GM19455 (cell line): Measurements from ENCODE around the gene CASQ1.

Source experiments
- ATAC-seq: cut with Tn5 transposase; IDR thresholded peaks from one replicate; pipeline ENCODE4 v1.9.1; 2021; ENCODE audit not compliant: unreplicated experiment

CASQ1 gene

DNA sequence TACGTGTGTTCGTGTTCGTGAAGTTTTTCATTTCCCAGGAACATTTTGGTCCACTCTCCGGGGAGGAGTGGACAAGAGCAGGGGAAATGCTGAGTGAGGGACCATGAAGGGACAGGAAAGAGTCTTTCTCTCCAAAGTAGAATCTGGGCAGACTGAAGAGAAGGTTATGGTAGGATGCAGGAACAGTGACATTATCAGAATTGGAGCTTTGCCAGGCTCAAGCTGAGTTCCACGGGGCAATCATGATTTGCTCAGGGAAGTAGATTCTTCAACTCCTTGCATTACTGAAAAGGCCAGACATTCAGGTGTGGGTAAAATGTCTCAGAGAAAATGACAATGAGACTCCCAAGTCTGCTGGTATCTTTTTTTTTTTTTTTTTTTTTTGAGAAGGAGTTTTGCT lies 22.4 kb upstream of the CASQ1 start:
- ATAC-seq, result no peak

DNA sequence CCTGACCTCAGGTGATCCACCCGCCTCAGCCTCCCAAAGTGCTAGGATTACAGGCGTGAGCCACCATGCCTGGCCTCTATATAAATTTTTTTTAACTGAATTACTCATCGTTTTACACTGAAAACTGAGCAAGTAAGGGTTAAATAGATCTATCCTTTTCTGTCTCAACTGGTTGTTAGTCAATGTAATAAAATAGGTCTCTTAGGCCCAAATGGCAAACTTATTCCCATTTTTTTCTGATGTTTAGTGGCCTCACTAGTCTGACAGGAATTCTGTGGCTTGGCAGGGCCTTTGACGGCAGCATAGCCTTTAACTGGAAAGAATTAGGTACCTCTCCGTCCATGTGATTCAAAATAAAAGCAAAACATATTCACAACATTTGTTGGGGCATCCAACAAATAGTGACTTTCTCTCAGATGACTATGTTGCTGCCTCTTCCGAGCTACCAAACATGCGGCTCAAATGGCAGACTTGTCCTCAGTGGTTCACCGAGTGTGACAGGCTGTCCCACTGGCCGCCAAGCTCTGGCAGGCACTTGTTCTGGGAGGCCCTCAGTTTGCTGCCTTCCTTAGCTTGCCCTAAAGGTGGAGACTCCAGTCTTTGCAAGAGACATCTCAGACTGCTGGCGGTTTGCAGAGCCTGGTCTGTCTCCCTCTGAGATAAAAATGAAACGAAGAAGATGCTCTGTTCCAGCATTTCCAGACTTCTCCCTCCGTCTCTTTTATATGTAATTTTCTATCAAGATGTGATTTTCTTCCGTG lies 21.6 kb upstream of the CASQ1 start:
- no peak for ATAC-seq

DNA sequence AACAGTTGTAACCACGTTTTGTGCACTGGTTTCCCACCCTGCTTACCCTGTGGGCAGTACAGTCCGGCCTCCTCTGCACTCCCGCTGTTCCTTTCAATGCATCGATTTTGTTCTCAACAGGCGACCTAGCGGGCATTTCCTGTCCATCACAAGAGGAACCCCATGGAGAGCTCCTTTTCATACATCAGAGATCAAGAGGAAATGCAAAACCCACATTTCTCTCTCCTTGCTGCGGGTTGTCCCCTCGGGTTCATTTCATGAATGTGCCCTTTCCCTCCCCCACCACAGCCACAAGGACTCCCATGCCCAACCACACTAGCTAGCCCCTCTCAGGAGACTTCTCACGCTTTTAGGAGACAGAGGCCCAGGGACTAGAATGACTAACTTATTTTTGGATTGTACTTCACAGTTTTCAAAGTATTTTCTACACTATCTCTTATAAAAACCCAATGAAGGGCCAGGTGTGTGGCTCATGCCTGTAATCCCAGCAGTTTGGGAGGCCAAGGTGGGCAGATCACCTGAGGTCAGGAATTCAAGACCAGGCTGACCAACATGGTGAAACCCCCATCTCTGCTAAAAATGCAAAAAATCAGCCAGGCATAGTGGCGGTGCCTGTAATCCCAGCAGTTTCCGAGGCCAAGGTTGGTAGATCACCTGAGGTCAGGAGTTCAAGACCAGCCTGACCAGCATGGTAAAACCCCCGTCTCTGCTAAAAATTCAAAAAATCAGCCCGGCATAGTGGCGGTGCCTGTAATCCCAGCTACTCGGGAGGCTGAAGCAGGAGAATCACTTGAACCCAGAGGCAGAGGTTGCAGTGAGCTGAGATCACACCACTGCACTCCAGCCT lies 20.6 kb upstream of the CASQ1 start:
- peak; percentile 75 for ATAC-seq

DNA sequence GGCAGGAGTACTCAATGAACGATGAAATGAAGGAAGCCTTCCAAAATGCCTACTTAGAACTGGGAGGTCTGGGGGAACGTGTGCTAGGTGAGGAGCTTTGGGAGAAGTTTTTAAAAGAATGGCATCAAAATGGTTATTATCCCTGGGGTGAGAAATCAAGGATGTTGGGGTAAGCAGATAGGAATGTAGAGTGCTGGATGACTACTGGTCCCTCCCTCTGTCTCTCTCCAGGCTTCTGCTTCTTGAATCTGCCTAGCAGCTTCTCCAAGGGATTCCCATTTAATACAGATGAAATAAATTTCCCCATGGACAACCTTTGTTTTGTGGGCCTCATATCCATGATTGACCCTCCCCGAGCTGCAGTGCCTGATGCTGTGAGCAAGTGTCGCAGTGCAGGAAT lies 19.0 kb upstream of the CASQ1 start:
- ATAC-seq, result no peak

DNA sequence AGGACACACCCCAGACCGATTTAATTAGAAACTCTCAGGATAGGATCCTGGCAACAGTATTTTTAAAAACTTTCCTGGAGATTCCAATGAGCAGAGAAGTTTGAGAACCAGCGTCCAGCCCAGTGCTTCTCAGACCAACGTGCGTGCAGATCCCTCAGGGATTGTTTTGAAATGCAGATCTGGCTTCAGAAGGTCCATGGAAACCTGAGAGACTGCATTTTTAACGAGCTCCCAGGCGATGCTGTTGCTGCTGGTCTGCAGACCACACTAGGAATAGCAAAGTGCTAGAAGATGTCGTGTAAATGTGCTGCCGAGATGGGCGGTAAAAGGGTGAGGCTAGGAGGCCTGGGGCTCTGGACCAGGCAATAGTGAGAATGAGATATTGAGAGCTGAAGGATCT lies 18.4 kb upstream of the CASQ1 start:
- no peak for ATAC-seq

DNA sequence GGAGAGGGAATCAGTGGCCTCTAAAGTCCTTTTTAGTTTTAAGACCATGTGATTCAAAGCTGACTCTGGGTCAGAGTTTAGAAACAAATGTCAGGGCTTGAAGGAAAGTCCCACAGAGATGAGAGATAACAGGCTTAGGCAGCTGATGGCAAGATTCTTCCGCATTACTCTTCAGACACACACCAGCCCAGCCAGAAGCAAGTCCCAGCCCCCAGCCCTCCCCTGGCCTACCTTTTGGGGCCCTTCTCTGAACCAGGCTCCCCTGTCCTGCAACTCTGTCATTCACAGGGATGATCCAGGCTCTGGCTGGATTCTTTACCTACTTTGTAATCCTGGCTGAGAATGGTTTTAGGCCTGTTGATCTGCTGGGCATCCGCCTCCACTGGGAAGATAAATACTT lies 13.1 kb upstream of the CASQ1 start:
- no peak for ATAC-seq

DNA sequence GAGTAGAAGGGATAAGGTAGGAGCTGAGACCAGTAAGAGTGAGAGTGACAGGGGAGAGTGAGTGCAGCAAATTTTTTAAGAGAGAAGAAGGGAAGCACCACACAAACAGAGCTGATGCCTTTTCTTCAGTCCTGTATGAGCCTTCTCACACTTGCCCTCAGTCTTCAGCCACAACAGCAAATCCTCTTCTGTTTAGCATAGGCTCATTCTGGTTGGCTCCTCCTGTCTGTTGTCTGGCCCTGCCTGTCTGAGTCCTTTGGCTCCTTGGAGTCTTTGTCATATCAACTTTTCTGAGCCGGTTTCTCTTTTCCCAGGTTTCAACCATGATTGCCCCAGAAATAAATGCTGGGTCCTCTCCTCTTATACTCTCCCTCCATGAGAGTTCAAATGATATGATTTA lies 12.7 kb upstream of the CASQ1 start:
- ATAC-seq, result no peak

DNA sequence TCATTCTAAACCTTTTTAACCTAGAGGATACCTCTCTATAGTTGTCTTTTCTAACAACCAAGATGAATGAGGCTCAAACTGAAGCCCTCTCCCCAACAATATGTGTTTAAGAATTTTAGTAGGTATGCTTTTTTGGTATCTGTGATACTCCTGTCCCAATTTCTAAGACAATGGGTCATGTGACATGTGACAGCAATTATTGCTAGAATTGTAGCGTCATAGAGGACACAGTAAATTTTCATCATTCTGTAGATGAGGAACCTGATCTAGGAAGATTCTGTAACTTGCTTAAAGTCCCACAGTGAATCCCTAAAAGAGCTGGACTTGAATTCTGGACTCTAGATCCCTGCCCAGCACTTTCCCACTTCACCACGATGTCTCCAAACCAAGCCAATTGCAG lies 11.6 kb upstream of the CASQ1 start:
- no peak for ATAC-seq

DNA sequence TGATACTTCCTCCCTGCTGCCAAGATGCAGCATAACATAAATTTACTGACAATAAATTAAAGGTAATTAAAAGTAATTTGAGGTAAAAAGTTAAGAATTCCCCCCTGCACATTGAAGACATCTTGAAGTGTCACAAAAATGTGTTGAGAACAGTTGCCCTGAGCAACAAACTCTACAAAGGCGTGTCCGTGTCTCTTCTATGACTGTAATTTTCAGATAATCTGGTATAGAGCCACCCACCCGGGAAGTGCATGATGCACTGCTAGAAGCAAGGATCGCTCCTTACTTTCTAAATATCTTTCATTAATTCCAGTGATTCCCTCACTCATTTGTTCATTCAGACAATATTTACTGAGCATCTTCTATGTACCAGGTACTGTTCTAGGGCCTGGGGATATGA lies 11.0 kb upstream of the CASQ1 start:
- ATAC-seq, result no peak

DNA sequence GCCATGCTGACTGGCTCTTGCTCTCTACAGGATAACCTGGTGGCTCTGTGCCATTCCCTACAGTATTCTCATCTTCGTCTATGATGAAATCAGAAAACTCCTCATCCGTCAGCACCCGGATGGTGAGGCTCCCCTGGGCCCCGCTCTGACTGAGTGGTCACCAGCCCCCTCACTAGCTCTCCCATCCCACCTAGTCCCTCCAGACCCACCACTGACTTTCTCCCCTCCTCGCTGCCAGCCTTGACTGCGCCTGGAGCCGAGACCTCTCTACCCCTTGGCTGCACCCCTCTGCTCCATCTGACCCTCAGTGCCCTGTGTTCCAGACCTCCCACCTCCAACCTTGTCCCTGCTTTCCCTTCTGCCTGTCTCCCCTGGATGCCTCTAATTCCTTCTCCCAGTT lies 4.1 kb upstream of the CASQ1 start:
- ATAC-seq, result no peak

DNA sequence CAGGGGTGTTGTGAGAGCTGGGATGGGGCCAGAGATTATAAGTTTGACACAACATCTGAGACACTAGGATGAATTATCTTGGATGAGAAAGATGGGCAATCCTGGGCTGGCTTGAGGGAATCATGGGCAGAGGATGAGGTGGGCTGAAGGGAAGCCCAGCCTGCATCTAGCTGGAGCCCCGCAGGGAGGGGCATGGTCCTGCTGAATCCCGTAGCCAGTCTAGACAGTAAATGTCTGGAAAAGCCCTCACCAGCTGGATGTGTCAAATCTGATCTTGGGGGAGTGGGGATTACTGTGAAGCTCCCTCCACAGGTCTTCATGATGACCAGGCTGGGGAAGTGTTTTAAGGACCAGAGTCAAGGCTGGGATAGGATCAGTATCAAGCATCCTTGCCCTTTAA lies 3.6 kb upstream of the CASQ1 start:
- ATAC-seq, result no peak

DNA sequence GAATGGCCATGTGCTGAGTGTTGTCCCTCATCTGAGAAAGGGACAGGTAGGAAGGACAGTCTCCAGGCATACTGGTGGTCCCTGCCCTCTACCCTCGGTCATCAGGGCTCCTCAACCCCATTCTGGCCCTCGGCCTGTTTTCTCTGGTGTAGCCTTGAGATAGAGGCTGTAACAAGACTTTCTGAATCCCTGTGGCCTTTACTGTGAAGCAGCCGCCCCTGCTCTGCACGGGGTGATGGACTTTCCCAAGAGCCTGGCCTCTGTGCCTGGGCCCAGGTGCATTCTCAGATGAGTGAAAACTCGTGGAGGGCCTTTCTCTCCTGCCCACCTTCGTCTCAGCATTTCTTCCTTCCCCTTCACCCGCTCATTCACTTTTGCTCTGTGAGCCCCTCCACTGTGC lies 3.0 kb upstream of the CASQ1 start:
- ATAC-seq, result no peak

DNA sequence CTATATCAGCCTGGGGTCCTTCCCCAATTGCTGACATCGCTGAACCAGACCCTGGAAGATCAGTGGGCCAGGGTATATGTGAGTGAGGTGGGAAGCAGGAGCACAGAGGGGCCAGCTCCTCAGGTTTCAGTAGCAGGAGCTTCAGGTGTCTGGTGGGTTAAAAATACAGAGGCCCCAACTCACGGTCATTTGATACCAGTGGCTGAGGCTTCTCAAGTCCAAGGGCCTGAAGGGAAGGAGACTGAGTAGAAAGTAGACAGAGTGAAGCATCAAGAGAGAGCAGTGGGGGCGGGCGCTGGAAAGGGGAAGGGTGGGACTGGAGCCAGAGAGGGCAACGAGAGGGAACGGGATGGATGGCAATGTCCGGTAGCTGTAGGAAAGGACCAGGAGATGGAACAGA lies 2.0 kb upstream of the CASQ1 start:
- no peak for ATAC-seq

DNA sequence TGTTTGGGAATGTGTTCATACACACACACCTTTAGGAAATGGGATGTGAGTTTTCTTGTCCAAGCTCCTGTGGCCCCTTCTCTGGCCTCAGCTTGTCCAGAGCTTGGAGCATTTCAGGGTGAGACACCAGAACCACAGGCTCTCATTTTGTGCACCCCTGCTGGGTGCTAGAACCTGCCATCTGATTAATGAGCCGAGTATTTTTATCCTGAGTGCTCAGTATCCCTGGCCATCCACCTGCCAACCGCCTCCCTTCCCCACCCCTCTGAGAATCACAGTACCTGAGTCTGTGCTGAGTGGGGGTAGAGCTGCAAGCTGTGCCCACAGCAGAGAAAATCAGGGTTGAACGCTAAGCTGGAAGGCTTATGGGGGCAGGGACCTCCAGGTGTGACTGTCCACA lies 1.4 kb downstream of the CASQ1 start:
- no peak for ATAC-seq

DNA sequence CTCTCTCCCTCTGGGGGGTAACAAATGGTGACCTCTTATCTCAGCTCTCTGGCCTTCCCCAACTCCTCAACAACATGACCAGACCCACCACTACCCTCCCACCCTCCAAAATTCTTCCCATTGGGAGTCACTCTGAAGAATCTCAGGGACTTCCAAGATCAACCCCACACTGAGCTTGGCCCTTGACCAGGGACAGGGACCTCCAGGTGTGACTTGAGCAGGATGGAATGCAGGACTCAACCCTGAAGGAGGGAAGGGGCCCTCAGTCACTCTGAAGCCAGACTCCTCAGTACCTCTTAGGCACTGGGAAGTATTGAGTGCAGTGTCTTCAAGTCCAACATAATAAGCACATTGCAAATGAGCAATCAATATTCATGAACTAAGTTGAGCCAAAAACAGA lies 1.9 kb downstream of the CASQ1 start:
- no peak for ATAC-seq

DNA sequence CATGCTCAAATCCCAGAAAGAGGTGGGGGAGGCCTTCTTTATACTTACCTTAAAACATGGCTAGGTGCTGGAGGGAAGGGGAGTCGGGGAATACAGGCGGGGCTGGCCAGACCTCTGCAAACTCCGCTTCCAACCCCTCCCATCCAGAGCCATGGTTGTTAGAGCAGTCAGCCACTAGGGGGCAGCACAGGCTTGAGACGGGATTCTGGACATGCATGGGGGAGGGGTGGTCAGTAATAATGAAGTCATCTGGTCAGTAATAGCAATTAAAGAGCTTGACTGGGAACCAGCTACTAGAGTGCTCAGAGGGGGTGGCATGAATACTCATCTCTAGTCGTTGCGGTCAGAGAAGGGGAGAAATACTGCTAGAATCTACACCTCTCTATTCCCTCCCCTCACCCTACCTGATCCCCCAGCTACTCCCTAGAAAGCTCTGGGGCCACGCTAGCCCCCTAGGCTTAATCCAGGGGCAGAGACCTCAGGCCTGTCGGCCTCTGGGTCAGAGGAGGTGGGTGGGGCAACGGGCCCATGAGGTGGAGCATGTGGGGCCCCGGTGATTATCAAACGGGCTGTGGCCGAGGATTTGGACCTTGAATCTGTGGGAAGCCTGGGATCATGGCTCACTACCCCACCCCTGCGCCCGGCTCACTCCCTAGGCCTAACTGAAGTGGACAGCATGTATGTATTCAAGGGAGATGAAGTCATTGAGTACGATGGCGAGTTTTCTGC lies 2.9 kb downstream of the CASQ1 start:
- ATAC-seq, result no peak

DNA sequence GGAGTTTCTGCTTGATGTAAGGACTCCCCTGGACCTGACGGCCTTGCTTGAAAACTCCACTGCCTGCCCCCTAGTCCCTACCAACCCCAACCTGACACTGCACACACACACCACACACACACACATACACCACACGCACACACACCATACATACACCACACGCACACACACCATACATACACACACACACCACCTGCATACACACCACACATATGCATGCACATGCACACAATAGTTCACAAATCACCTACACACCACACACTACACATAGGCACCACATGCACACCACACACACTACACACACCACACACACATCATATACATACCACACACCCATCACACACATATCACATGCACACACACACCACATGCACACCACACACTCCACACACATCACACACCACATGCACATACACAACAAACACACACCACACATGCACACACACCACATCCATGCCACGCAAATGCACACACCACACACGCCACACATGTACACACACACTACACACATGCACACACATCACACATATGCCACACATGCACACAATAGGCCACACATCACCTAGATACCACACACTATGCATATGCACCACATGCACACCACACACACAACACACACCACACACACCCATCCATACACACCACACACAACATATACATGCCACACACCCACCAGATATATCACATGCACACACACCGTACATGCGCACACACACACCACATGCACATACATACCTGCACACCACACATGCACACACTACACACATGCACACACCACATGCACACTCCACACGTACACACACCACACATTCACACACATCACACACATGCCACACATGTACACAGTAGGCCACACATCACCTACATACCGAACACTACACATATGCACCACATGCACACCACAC lies 3.7 kb downstream of the CASQ1 start:
- ATAC-seq, result no peak

DNA sequence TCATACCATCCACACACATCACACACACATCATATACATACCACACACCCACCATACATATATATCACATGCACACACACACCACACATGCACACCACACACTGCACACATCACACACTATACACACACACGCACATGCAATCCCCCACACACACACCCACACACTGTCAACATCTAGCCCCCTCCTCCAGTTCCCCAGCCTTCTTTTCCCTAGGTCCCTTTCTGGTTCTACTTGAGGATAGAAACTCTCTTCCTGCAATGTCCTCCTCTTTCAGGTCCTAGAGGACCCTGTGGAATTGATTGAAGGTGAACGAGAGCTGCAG lies 4.3 kb downstream of the CASQ1 start:
- no peak for ATAC-seq

DNA sequence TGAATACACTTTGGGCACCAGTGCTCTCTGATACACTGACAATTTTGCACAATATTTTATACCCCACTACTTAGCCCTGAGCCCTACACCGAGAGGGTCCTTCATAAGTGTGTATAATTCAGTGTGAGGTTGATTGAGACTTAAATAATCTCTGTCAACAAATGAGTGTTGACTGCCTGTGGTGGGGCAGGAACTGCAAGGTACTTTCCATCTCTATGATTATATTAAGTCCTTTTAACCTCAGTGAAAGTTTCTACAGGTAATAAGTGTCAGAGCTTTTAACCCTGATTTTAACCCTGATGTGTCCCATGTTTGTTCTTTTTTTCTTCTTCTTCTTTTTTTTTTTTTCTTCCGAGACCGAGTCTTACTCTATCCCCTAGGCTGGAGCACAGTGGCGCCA lies 5.8 kb downstream of the CASQ1 start:
- no peak for ATAC-seq

DNA sequence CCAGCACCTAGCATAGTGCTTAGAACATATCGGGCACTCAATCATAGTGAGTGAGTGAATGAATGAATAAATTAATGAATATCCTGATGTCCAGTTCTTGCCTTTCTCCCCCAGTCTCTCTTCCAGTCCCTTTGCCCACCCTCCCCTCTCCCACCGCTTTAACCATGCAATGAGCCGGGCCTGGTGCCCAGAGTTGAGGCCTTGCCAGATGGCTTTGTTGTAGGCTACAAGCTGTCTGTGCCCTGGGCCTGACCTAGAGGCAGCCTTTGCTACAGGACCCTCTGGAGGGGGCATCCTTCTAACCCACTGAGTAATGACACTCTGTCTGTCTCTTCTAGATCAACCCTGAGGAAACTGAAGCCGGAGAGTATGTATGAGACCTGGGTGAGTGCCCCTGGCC lies 6.9 kb downstream of the CASQ1 start:
- ATAC-seq, result no peak

DNA sequence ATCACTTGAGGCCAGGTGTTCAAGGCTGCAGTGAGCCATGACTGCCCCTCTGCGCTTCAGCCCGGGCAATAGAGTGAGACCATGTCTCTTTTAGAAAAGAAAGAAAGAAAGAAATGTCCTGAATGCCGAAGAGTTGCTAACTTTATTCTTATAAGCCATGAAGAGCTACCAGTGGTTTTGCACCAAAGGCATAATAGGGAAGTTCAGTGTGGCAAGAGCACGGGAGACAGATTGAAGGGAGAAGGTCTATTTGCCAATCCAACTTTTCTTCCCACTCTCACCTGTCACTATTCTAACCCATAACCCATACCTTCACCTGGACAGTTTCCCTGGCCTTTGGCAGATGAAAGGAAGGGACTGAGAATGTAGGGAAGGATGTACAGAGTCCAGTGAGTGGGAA lies 10.4 kb downstream of the CASQ1 start:
- ATAC-seq, result no peak
